A549 (cell line): ENCODE results near the gene AP2A2. TPM values are rescaled to one million over a fixed set of nuclear protein-coding genes. Genes with fewer than 3 reads are reported as not detected.
A peak's percentile ranks its signal among the peaks of the same experiment; 100 is the strongest.

Source experiments
- ATAC-seq, 2 experiments: fragments of 200-7000 bp in 1 of 2; fragments of >200 bp in 1 of 2; cut with Nextera tagmentation in 1 of 2; cut with Tn5 transposase in 1 of 2; 3 replicates each; pipeline versions ENCODE4 v1.8.0 to v1.9.1; 2018 to 2020; ENCODE audit warnings: mild to moderate bottlenecking in 1 of 2, moderate library complexity in 1 of 2
- CTCF ChIA-PET: fragments of 300-600 bp; sonication (Branson Sonifier 250); formaldehyde crosslinking; extraction: SDS; loops from one replicate; lab custom pipeline; 2021; ENCODE audit warnings: antibody characterized with exemption, inconsistent platforms; lab: Yijun Ruan, JAX
- POLR2A ChIA-PET: fragments of 350-600 bp; formaldehyde crosslinking; extraction: SDS; loops from one replicate; lab custom pipeline; 2021; ENCODE audit warnings: antibody characterized with exemption, inconsistent platforms; lab: Yijun Ruan, JAX
- DNase-seq, 2 experiments: peaks; one replicate each; pipeline versions ENCODE4 v3.0.0 to v3.0.0-alpha.2; 2011 to 2016; ENCODE audit warnings: low read depth in 1 of 2, low spot score in 1 of 2
- FAIRE-seq: peaks from 2 replicates; lab custom pipeline; 2011; peaks lifted over from hg19 to GRCh38; lab: Jason Lieb, UNC
- H3K27ac ChIP-seq, 2 experiments: fragments of >200 bp; sonication (Bioruptor Twin); formaldehyde crosslinking; 3 replicates each; pipeline ENCODE4 v1.5.1; 2016 to 2017
- H3K4me1 ChIP-seq: fragments of >200 bp; sonication (Bioruptor Twin); formaldehyde crosslinking; 3 replicates; pipeline ENCODE4 v1.6.1; 2016
- H3K4me2 ChIP-seq: fragments of >200 bp; sonication (Bioruptor Twin); formaldehyde crosslinking; 3 replicates; pipeline ENCODE4 v1.6.1; 2016
- H3K4me3 ChIP-seq: fragments of >200 bp; sonication (Bioruptor Twin); formaldehyde crosslinking; 3 replicates; pipeline ENCODE4 v1.5.1; 2016
- H3K9me3 ChIP-seq: fragments of >200 bp; sonication (Bioruptor Twin); formaldehyde crosslinking; 3 replicates; pipeline ENCODE4 v1.6.1; 2016
- BHLHE40 ChIP-seq: IDR thresholded peaks from 2 replicates; pipeline ENCODE4 v1.6.1; 2012; ENCODE audit warnings: low read depth, low read length, inconsistent platforms
- CBX2 ChIP-seq: fragments of 200-600 bp; sonication (generic); IDR thresholded peaks from 2 replicates; pipeline ENCODE4 v1.6.1; 2016; ENCODE audit warnings: low read depth, mild to moderate bottlenecking, borderline replicate concordance
- CEBPB ChIP-seq, 2 experiments: fragments of >200 bp in 1 of 2; sonication (Bioruptor Twin) in 1 of 2; formaldehyde crosslinking in 1 of 2; IDR thresholded peaks; 2 replicates each; pipeline ENCODE4 v1.6.1; 2012 to 2016
- CHD2 ChIP-seq: fragments of 150-350 bp; IDR thresholded peaks from 2 replicates; pipeline ENCODE4 v1.6.1; 2014; ENCODE audit warnings: low read length; ENCODE audit not compliant: partially characterized antibody
- CHD4 ChIP-seq: fragments of 200-600 bp; sonication (generic); IDR thresholded peaks from 2 replicates; pipeline ENCODE4 v1.6.1; 2016; ENCODE audit warnings: antibody characterized with exemption, mild to moderate bottlenecking, borderline replicate concordance
- E2F6 ChIP-seq: IDR thresholded peaks from 2 replicates; pipeline ENCODE4 v1.6.1; 2012; ENCODE audit warnings: low read depth, borderline replicate concordance
- ESRRA ChIP-seq: fragments of 150-350 bp; IDR thresholded peaks from 2 replicates; pipeline ENCODE4 v1.6.1; 2014; ENCODE audit warnings: mild to moderate bottlenecking, low read length, borderline replicate concordance
- FOSB ChIP-seq: fragments of 250-450 bp; sonication (Bioruptor Pico); IDR thresholded peaks from 2 replicates; pipeline ENCODE4 v1.5.0; 2020; ENCODE audit warnings: mild to moderate bottlenecking, moderate library complexity
- FOXS1 ChIP-seq: fragments of 250-450 bp; sonication (Bioruptor Pico); IDR thresholded peaks from 2 replicates; pipeline ENCODE4 v1.5.0; 2020; ENCODE audit warnings: mild to moderate bottlenecking, moderate library complexity
- GATA3 ChIP-seq: IDR thresholded peaks from 2 replicates; pipeline ENCODE4 v1.6.1; 2012; ENCODE audit warnings: borderline replicate concordance
- HDAC2 ChIP-seq: fragments of 200-600 bp; sonication (generic); IDR thresholded peaks from 2 replicates; pipeline ENCODE4 v1.6.1; 2016
- HMGXB4 ChIP-seq: fragments of 250-450 bp; sonication (Bioruptor Pico); IDR thresholded peaks from 2 replicates; pipeline ENCODE4 v1.5.0; 2021; ENCODE audit warnings: mild to moderate bottlenecking, moderate library complexity, borderline replicate concordance
- HOXB5 ChIP-seq: fragments of 250-450 bp; sonication (Bioruptor Pico); IDR thresholded peaks from 2 replicates; pipeline ENCODE4 v1.5.0; 2020; ENCODE audit warnings: mild to moderate bottlenecking, moderate library complexity
- JUNB ChIP-seq: fragments of >200 bp; sonication (Bioruptor Twin); formaldehyde crosslinking; IDR thresholded peaks from 2 replicates; pipeline ENCODE4 v1.6.1; 2016
- MAFK ChIP-seq: fragments of 450-650 bp; IDR thresholded peaks from 2 replicates; pipeline ENCODE4 v1.6.1; 2014; ENCODE audit not compliant: partially characterized antibody
- MYC ChIP-seq: IDR thresholded peaks from 2 replicates; pipeline ENCODE4 v1.6.1; 2012; ENCODE audit warnings: mild to moderate bottlenecking, inconsistent platforms, low read length, improper control_type of control experiment, borderline replicate concordance
- NPAS2 ChIP-seq: fragments of 250-450 bp; sonication (Bioruptor Pico); IDR thresholded peaks from 2 replicates; pipeline ENCODE4 v1.8.0; 2022; ENCODE audit warnings: mild to moderate bottlenecking, moderate library complexity, borderline replicate concordance
- NR3C1 ChIP-seq: fragments of >200 bp; sonication (Bioruptor Twin); formaldehyde crosslinking; IDR thresholded peaks from 3 replicates; pipeline ENCODE4 v1.6.1; 2017
- POLR2A ChIP-seq: IDR thresholded peaks from 2 replicates; pipeline ENCODE4 v1.6.1; 2012; ENCODE audit warnings: mild to moderate bottlenecking, low read length
- RAD21 ChIP-seq, 2 experiments: fragments of >200 bp in 1 of 2; sonication (Bioruptor Twin) in 1 of 2; formaldehyde crosslinking in 1 of 2; IDR thresholded peaks in 1 of 2; conservative IDR thresholded peaks in 1 of 2; 2 replicates in 1 of 2; 3 replicates in 1 of 2; pipeline ENCODE4 v1.6.1; 2012 to 2018; ENCODE audit warnings: inconsistent platforms in 1 of 2
- RARB ChIP-seq: fragments of 250-450 bp; sonication (Bioruptor Pico); IDR thresholded peaks from 2 replicates; pipeline ENCODE4 v1.8.0; 2021; ENCODE audit warnings: mild to moderate bottlenecking, moderate library complexity
- RCOR1 ChIP-seq: fragments of 150-350 bp; IDR thresholded peaks from 2 replicates; pipeline ENCODE4 v1.6.1; 2014; ENCODE audit warnings: antibody characterized with exemption, low read length, low read depth
- SMC3 ChIP-seq: fragments of >200 bp; sonication (Bioruptor Twin); formaldehyde crosslinking; IDR thresholded peaks from 3 replicates; pipeline ENCODE4 v1.6.1; 2018; ENCODE audit warnings: inconsistent platforms
- TFCP2L1 ChIP-seq: fragments of 250-450 bp; sonication (Bioruptor Pico); IDR thresholded peaks from 2 replicates; pipeline ENCODE4 v1.5.0; 2021; ENCODE audit warnings: mild to moderate bottlenecking
- USF2 ChIP-seq: fragments of 450-650 bp; IDR thresholded peaks from 2 replicates; pipeline ENCODE4 v1.6.1; 2014; ENCODE audit warnings: antibody characterized with exemption
- ZNF302 ChIP-seq: fragments of 250-450 bp; sonication (Bioruptor Pico); IDR thresholded peaks from 2 replicates; pipeline ENCODE4 v1.9.0; 2021; ENCODE audit warnings: inconsistent platforms, mild to moderate bottlenecking, moderate library complexity
- ZSCAN20 ChIP-seq: fragments of 250-450 bp; sonication (Bioruptor Pico); IDR thresholded peaks from 2 replicates; pipeline ENCODE4 v1.8.0; 2022; ENCODE audit warnings: mild to moderate bottlenecking, moderate library complexity
- WGBS: methylation state at CpG from one replicate; pipeline ENCODE4 v1.1.6; 2017; ENCODE audit errors: missing lambda C conversion rate; 5-methylcytosine and 5-hydroxymethylcytosine counted together
- polyA plus RNA-seq, 4 experiments: library from polyadenylated mRNA; depleted of rRNA in 3 of 4; stranded (reverse); fragments of >200 nt; fragmentation: RNase III in 1 of 4; extraction: RNeasy Plus Mini Kit Qiagen cat#74134 plus additional on column Dnase treatment in 1 of 4; gene quantifications; 2 replicates in 3 of 4; 3 replicates in 1 of 4; pipeline ENCODE4 v1.2.3, GENCODE V29; 2011 to 2017

Gene AP2A2
- polyA plus RNA-seq, 2 of the 4 experiments (the other 2 are of a cell fraction) = 39.4 to 60.4 TPM

GRCh38 chr11:1034001-1034400 lies 108.3 kb downstream of the AP2A2 start:
- DNase-seq = no peak
- H3K9me3 ChIP-seq = no peaks in the 10 kb centered on the region
- TF ChIP-seq FOSB (CRISPR knock-in tag) = no peak
- no peak for TF ChIP-seq FOXS1 (CRISPR knock-in tag)
- no peak for TF ChIP-seq TFCP2L1 (CRISPR knock-in tag)
- no peak for TF ChIP-seq CHD4
- TF ChIP-seq USF2 = no peak
- no peak for TF ChIP-seq RARB
- no peak for TF ChIP-seq BHLHE40
- TF ChIP-seq CBX2 = no peak
- no peak for TF ChIP-seq SMC3
- TF ChIP-seq POLR2A = no peak
- no peak for TF ChIP-seq HDAC2
- no peak for TF ChIP-seq JUNB
- no peak for TF ChIP-seq CEBPB (IDR thresholded peaks at IDR 0.05)
- no peak for TF ChIP-seq MYC
- no peak for TF ChIP-seq NPAS2 (CRISPR knock-in tag)
- no peak for TF ChIP-seq CHD2
- TF ChIP-seq, all 56 proteins: peak for 0
- FAIRE-seq (no peak), ATAC-seq (no peak)
- Histone ChIP-seq H3K4me2 (no peak overlapping the region), H3K4me3 (no peak overlapping the region), H3K4me1 (no peaks in the 10 kb centered on the region), H3K27ac (no peak overlapping the region)
- ChIA-PET POLR2A (no interaction called here), CTCF (interaction anchor here (0.6 kb wide), 1 partner anchor 133 kb away, joined by 3 read pairs; no protein-coding TSS in a partner anchor)
- WGBS = 81% methylated on average over 8 of the region's 8 CpGs

GRCh38 chr11:1034456-1035295 lies 109.0 kb downstream of the AP2A2 start:
- Histone ChIP-seq H3K9me3 (no peaks in the 10 kb centered on the region), H3K4me3 (no peak overlapping the region), H3K4me1 (no peaks in the 10 kb centered on the region), H3K27ac (no peak overlapping the region), H3K4me2 (no peak overlapping the region)
- DNase-seq = no peak
- ChIA-PET POLR2A (no interaction called here), CTCF (interaction anchor here (0.6 to 4.0 kb wide), 2 partner anchors 16 to 134 kb away, joined by 3 to 30 read pairs; no protein-coding TSS in a partner anchor)
- ATAC-seq = no peak
- FAIRE-seq = no peak
- TF ChIP-seq ZNF302 (no peak), CHD4 (no peak), E2F6 (no peak), MYC (no peak), NR3C1 (no peak), RAD21 (conservative IDR thresholded peaks at IDR 0.05 in 1 of 2, IDR thresholded peaks at IDR 0.05 in 1 of 2) (no peak), CEBPB (IDR thresholded peaks at IDR 0.05) (no peak), ZSCAN20 (CRISPR knock-in tag) (no peak), HOXB5 (no peak)
- 82% methylated on average over 27 of the region's 39 CpGs for WGBS

- Histone ChIP-seq H3K27ac (no peak overlapping the region), H3K9me3 (no peaks in the 10 kb centered on the region), H3K4me2 (no peak overlapping the region), H3K4me1 (no peaks in the 10 kb centered on the region), H3K4me3 (no peak overlapping the region)
- 72% methylated on average over 16 of the region's 29 CpGs for WGBS
- ChIA-PET POLR2A (no interaction called here), CTCF (interaction anchor here (4.0 kb wide), 1 partner anchor 15 kb away, joined by 30 read pairs; no protein-coding TSS in a partner anchor)
- DNase-seq (no peak), FAIRE-seq (no peak), ATAC-seq (peak in 1 of 2 experiments; percentile 5; a peak in 2 of 6 replicates)
- no peak for TF ChIP-seq GATA3
- TF ChIP-seq ESRRA = no peak
- TF ChIP-seq HOXB5 = no peak
- TF ChIP-seq MAFK = no peak
- TF ChIP-seq HMGXB4 = no peak
- TF ChIP-seq FOSB (CRISPR knock-in tag) = no peak
- TF ChIP-seq RCOR1 = no peak
- no peak for TF ChIP-seq NPAS2 (CRISPR knock-in tag)
Measured at GRCh38 chr11:1035577-1036283, 110.1 kb downstream of the AP2A2 start.
